Endothelial cell (in vitro differentiated cells): ENCODE data around the gene ANKRD29. TPM values are rescaled to one million over a fixed set of nuclear protein-coding genes. Genes with fewer than 3 reads are reported as not detected.
A peak's percentile ranks its signal among the peaks of the same experiment; 100 is the strongest.

Source experiments
- DNase-seq: peaks from one replicate; pipeline ENCODE4 v3.0.0; 2021; ENCODE audit warnings: low spot score
- H3K27ac Mint-ChIP-seq: one replicate; pipeline ENCODE4 v1.8.0; 2021; ENCODE audit warnings: mixed read lengths, inconsistent platforms; ENCODE audit not compliant: unreplicated experiment
- H3K27me3 Mint-ChIP-seq: one replicate; pipeline ENCODE4 v1.8.0; 2021; ENCODE audit warnings: mild to moderate bottlenecking, moderate library complexity, mixed read lengths, inconsistent platforms; ENCODE audit not compliant: unreplicated experiment
- H3K36me3 Mint-ChIP-seq: one replicate; pipeline ENCODE4 v1.8.0; 2021; ENCODE audit warnings: mild to moderate bottlenecking, low read depth, mixed read lengths, inconsistent platforms; ENCODE audit not compliant: unreplicated experiment
- H3K4me1 Mint-ChIP-seq: one replicate; pipeline ENCODE4 v1.8.0; 2021; ENCODE audit warnings: mild to moderate bottlenecking, mixed read lengths, inconsistent platforms; ENCODE audit not compliant: unreplicated experiment
- H3K4me3 Mint-ChIP-seq: one replicate; pipeline ENCODE4 v1.8.0; 2021; ENCODE audit warnings: mild to moderate bottlenecking, mixed read lengths, inconsistent platforms; ENCODE audit not compliant: unreplicated experiment
- H3K9me3 Mint-ChIP-seq: one replicate; pipeline ENCODE4 v1.8.0; 2021; ENCODE audit warnings: mixed read lengths, inconsistent platforms; ENCODE audit not compliant: unreplicated experiment
- long read RNA-seq: library from polyadenylated mRNA; unstranded; transcript quantifications from one replicate; pipeline ENCODE4 v2.0.0, GENCODE V29; 2020; ENCODE audit not compliant: unreplicated experiment
- total RNA-seq: library from RNA; stranded (reverse); fragmentation: NEBNext Ultra II Directional; extraction: Animal tissue kit (Norgen Biotek cat#: 25700); gene quantifications from one replicate; pipeline ENCODE4 v1.2.1, GENCODE V29; 2021; ENCODE audit not compliant: unreplicated experiment
- TF ChIP-seq, protein P1 (sequence below): fragments of 200-600 bp; sonication (generic); IDR thresholded peaks from one replicate; pipeline ENCODE4 v1.5.0; 2021; ENCODE audit warnings: antibody characterized with exemption; ENCODE audit not compliant: unreplicated experiment

The ANKRD29 gene, protein sequence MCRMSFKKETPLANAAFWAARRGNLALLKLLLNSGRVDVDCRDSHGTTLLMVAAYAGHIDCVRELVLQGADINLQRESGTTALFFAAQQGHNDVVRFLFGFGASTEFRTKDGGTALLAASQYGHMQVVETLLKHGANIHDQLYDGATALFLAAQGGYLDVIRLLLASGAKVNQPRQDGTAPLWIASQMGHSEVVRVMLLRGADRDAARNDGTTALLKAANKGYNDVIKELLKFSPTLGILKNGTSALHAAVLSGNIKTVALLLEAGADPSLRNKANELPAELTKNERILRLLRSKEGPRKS
- total RNA-seq = not detected
- long read RNA-seq = 0 reads

DNA sequence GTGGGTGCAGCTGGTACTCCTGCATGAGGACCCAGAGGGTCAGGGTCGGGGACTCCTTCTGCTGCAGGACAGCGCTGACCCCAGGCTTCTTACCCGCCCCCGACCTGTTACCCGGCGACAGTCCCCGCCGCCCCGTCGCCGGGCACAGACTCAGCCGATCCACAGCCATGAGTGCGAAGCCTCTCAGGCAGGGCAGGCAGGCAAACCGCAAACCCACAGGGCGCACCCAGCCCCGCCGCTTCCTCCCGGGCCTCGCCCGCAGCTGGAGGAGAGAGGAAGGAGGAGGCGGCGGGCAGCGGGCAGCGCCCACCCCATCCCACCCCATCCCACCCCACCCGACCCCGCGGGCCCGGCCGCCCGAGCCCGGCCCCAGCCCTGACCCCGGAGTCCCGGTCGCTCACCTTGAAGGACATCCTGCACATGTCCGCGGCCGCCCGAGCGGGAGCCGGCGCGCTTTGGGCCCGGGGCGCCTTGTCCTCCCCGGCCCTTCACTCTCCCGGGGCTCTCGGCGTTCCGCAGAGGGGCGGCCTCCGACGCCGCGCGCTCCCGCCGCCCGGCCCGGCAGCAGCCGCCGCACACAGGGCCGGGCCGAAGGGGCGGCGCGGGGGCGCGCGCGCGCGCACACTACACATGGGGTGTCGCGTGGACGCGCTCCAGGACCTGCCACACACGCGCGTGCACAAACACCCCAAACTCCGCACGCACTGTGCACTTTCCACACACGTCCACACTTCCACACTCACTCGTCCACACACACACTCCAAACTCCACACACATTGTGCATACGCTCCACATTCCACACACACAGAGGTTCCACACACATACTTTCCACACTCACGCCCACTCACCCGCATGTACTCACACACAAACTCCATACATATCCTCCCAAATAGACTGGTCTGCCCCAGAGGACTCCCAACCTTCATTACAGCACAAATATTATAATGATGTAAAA, at the start of gene ANKRD29:
Gene ANKRD29 (minus strand): TSS at position 603 of the 955 bp plus-strand sequence. CDS start 181 bp downstream, at position 422.
- peak within 1 kb of the TSS; percentile 92 for H3K4me3 Mint-ChIP-seq
- no peaks in the 10 kb centered on the region for H3K9me3 Mint-ChIP-seq
- TF ChIP-seq, protein P1, sequence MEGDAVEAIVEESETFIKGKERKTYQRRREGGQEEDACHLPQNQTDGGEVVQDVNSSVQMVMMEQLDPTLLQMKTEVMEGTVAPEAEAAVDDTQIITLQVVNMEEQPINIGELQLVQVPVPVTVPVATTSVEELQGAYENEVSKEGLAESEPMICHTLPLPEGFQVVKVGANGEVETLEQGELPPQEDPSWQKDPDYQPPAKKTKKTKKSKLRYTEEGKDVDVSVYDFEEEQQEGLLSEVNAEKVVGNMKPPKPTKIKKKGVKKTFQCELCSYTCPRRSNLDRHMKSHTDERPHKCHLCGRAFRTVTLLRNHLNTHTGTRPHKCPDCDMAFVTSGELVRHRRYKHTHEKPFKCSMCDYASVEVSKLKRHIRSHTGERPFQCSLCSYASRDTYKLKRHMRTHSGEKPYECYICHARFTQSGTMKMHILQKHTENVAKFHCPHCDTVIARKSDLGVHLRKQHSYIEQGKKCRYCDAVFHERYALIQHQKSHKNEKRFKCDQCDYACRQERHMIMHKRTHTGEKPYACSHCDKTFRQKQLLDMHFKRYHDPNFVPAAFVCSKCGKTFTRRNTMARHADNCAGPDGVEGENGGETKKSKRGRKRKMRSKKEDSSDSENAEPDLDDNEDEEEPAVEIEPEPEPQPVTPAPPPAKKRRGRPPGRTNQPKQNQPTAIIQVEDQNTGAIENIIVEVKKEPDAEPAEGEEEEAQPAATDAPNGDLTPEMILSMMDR = no peak
- peaks cover 5% of the 10 kb centered on the region for H3K27me3 Mint-ChIP-seq
- H3K4me1 Mint-ChIP-seq = peaks cover 3% of the 10 kb centered on the region
- peak; percentile 29 for DNase-seq
- H3K36me3 Mint-ChIP-seq = peaks cover 4% of the 10 kb centered on the region
- peak within 1 kb of the TSS; percentile 6 for H3K27ac Mint-ChIP-seq

DNA sequence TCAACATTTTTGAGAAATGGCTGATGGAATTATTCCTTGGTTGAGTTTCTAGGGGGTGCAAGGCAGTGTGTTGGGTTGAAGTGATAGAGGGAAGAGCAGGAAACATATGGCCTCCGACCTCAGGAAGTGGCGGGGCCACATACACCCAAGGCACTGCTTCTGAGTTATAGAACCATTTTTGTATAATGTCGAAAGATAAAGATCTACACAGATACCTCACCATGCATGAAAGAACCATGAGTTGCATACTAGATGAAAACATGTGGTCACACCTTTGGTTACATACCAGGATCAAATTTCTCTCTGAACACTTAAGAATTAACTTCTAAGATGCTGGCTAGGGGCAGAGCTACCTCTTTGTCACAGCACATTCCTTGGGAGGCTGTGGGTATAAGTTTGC, 49.7 kb upstream of the ANKRD29 start:
- peak overlapping the region; percentile 31 for H3K27ac Mint-ChIP-seq

DNA sequence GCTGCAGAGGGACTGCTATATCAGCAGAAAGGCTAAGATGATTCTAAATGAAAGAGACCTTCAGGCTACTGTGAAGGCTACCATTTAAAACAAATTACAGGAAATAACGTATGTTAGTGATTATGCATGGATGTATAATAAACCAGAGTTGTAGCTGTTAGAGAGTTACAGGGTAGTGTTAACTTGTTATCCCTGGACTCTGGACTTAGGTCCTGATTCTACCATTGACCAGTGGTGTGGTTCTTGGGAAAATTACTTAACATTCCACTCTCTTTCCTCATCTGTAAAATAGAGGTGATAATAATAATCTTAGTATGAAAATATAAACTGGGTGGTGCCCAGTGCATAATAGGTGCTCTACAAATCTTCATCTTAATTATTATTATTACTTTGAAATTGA, 48.7 kb upstream of the ANKRD29 start:
- no peak for DNase-seq
- no peaks in the 10 kb centered on the region for H3K27me3 Mint-ChIP-seq
- H3K27ac Mint-ChIP-seq = no peak overlapping the region
- H3K36me3 Mint-ChIP-seq = no peaks in the 10 kb centered on the region
- no peaks in the 10 kb centered on the region for H3K9me3 Mint-ChIP-seq
- TF ChIP-seq, protein P1 = no peak
- H3K4me3 Mint-ChIP-seq = no peak overlapping the region
- peaks cover 10% of the 10 kb centered on the region for H3K4me1 Mint-ChIP-seq

More for the DNA sequence above, 49.7 kb upstream of the ANKRD29 start:
- H3K4me3 Mint-ChIP-seq = no peak overlapping the region
- no peak for DNase-seq
- no peaks in the 10 kb centered on the region for H3K36me3 Mint-ChIP-seq
- TF ChIP-seq, protein P1 = no peak
- peaks cover 10% of the 10 kb centered on the region for H3K4me1 Mint-ChIP-seq
- no peaks in the 10 kb centered on the region for H3K9me3 Mint-ChIP-seq
- no peaks in the 10 kb centered on the region for H3K27me3 Mint-ChIP-seq

DNA sequence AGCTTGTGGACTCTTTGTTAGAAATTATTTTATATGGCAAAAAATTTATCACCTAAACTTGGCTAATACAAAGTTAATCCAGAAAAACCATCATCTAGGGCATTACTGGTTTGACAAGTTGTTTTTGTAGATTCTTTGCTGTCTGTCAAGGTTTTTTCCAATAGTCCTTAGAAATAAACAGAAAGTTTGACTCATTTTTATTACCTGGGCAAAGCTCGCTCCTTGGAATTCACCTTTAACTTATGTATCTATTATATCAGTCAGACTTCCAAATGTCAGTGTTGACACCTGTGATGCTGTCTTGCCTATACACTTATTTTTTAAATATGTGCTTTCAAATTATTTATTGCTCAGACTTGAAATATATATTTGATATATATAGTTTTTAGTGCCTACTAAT, 48.2 kb upstream of the ANKRD29 start:
- no peaks in the 10 kb centered on the region for H3K9me3 Mint-ChIP-seq
- peaks cover 10% of the 10 kb centered on the region for H3K4me1 Mint-ChIP-seq
- H3K4me3 Mint-ChIP-seq = no peak overlapping the region
- no peak overlapping the region for H3K27ac Mint-ChIP-seq
- no peaks in the 10 kb centered on the region for H3K36me3 Mint-ChIP-seq
- no peaks in the 10 kb centered on the region for H3K27me3 Mint-ChIP-seq
- DNase-seq = no peak
- TF ChIP-seq, protein P1 = no peak
